NCI-H2171 treated with DMSO at 0.1 percent for 48 hours (cell line): Measurements from ENCODE around the gene ANKFN1.
A peak's percentile ranks its signal among the peaks of the same experiment; 100 is the strongest.
"Not testable (repeated sequence)": the region's sequence is repeated elsewhere in the genome, so short reads cannot be mapped to it uniquely, and the experiment has no call there.

ENCODE experiments used
- DNase-seq: peaks from one replicate; lab custom pipeline; 2025; lab: John Stamatoyannopoulos, UW

Gene ANKFN1

DNA sequence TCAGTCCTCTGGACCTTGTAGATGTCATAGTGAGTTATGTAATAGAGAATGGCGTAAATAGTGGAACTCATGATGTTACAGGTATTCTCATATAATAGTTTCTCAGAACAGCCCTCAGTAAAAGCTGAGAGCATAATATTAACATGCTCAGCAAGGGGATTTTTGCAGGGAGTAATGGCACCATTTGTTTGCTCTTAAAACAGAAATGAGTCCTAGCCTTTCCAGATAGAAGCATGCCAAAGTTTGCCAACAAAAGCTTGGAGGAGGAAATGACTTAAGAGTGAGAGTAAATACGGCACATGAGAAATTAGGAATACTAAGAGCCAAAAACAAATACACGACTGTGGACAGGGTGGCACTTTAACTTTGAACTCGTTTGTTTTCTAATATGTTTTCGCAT, 198.4 kb downstream of the ANKFN1 start:
- no peak for DNase-seq

GRCh38 chr17:56358651-56359050, 205.4 kb downstream of the ANKFN1 start:
- DNase-seq = no peak

DNA sequence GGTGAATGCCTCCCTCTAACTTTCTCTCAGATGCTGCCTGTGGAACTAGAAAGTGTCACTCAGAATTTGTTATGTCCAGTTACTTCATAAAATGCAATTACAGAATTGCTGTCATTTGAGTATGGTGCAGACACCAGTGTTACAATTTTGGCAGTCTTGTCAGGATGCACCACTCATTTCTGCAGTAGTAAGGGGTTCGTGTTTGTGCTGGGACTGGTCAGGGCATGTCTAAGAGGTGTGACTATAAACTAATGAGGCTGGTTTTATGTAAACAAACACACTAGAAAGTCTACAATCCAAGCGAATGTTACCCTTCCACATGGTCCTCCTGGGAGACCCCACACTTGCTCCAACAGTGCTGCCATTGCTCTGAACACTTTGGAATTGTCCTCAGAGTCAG, 206.2 kb downstream of the ANKFN1 start:
- DNase-seq = peak; percentile 30

DNA sequence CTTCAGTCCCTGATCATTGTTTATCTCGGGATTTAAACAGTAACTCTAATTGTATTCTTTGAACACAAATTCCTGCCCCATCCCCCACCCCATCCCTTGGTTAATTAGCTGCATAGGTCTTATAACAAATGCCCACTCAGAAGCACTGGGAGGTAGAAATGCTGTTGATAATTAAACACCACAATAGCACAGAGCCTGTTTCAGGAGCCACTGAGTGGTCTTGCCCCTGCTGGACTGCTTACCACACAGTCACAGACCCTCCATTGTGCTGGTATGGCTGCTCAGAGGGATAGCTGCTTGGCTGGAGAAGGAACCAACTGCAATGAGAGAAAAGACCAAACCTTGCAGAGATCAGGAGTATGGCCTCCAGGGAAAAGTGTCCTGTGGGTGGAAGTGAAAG, 214.1 kb downstream of the ANKFN1 start:
- no peak for DNase-seq

DNA sequence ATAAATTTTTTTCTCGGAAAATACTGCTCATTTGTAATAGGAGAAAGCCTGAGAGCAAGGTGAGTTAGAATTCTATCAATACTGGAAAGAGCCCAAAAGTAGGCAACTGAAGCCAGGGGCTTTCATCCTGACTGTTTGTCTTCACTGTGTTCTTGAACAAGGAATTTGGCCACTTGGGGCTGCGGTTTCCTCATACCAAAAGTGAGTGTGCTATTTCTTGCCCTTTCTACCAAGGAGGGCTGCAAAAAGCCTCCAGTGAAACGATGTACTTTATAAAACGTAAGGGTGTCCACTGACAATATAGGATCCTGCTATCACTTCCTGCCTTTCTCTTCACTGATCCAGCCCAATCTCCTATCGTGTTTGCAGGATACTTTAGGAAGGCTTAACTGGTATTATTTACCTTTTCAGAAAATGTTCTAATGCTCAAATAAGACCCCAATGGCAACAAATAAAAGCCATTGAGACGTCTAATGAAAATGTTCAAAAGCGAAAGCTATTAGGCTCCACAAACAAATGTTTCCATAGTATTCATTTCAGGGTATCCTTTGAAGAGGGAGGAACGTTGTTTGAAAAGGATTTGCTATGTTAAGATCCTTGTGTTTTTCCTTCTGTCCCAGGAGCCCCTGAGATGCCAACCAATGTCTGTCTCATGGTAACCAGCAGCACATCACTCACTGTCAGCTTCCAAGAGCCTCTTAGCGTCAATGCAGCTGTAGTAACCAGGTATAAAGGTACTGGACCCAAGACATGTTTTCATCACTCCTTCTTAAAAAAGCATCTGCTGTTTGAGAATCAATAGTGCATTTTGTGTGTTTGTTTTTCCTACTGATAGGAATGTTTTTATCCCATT, 220.9 kb downstream of the ANKFN1 start:
- no peak for DNase-seq

GRCh38 chr17:56389356-56389755, 236.1 kb downstream of the ANKFN1 start:
- no peak for DNase-seq

DNA sequence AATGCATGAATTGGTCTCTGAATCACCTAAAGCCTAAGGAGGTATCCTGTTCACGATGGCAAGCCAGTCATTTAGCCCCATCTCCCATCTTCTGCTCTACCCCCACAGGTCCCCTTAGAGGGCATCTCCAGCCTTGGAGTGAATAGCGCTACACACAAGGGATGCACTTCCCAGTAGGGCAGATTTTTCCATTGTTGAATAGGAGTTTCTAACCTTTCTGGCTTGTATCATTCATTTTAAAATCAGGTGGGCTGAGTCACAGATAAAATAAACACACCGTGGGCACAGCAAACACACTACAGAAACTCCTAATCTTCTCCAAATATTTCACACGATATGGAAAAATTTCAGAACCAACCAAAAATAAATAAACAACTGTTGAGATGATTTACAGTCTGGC, 239.0 kb downstream of the ANKFN1 start:
- no peak for DNase-seq

DNA sequence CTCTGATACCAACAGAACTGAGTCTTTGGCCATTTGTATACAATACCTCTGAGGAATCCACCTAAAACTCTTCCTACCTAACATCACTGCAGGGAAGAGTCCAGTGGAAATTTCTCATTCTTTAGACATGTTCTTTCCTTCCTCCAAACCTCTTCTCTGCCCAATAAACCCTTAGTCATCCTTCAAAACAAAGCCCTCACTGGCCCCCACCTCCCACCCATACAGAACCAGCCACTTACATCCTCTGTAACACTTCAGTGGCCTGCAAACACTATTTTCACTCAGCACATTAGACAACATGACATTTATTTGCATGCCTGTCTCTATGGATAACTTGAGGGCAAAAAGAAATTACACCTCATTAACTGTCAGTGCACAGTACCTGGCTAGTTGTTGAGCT, 239.9 kb downstream of the ANKFN1 start:
- DNase-seq = no peak

DNA sequence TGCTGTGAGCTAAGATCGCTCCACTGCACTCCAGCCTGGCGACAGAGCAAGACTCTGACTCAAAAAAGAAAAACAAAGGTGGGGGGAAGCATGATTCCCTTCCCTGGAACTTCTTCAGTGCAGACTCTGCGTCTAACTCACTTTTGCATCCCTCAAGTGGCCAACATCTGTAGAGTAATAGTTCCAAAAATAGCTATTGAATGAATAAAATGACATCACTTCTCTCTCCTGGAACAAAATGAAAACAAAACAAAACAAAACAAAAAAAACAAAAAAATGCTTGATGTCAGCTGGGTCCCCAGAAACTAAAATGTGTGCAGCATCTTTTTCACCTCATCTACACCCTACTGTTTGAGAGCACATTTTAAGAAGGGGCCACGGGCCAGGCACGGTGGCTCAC, 242.5 kb downstream of the ANKFN1 start:
- no peak for DNase-seq

DNA sequence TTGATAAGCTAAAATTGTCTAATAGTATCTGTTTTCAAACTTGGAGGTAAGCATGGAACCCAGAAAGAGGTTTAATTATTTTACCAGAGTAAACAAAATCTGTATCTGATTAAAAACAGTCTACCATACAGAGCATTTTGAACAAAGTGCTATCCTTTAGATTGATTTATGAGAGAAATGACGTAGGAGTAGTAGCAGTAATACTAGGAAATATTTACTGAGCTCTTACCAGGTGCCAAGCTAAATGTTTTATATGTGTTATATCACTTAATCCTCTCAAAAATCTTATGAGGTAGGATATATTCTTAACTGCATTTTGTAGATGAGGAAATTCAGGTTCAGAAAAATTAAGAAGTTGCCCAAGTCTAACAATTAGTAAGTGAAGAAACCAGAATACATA, 253.8 kb downstream of the ANKFN1 start:
- no peak for DNase-seq

GRCh38 chr17:56412356-56412755, 259.1 kb downstream of the ANKFN1 start:
- DNase-seq = not testable (repeated sequence)

- no peak for DNase-seq
Observed at GRCh38 chr17:56416682-56417351, 263.5 kb downstream of the ANKFN1 start.

DNA sequence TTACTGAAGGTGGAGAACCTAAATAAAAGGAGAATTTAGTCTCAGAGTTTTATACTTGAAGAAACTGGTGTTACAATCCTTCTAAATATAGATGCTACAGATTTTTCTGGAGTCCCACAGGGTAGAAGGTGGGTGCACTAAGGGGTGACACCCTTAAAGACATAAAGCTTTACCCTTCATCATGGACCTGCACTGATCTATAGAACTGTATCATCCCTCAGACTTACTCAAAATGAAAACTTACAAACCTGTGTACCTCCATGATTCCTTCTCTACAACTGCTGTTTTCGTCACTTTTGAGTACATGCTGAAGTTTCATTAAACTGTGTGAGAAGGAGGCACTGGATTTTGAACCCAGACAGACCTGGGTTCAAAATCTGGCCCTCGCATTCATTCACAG, 270.7 kb downstream of the ANKFN1 start:
- no peak for DNase-seq

- DNase-seq = no peak
Observed at GRCh38 chr17:56424543-56425044, 271.3 kb downstream of the ANKFN1 start.

- DNase-seq = no peak
Observed at GRCh38 chr17:56425483-56425882, 272.2 kb downstream of the ANKFN1 start.

DNA sequence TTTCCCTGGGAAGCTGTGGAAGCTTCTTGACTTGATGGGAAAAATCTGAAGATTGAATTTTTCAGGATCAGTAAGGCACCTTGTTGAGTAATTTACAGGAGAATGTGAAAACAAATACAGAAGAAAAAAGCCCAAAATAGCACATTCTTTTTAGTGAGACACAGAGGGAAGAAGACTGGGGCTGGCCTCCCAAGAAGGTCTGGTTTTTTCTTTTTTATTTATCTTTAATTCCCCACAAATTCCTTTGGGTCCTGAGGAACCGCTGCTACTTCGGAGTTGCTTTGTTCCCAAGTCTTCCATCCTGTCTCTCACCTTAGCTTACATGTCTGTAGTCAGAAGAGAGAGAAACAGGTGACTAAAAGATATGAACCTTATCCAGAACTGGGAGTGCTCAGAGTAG, 273.6 kb downstream of the ANKFN1 start:
- DNase-seq = no peak

GRCh38 chr17:56431736-56432135, 278.5 kb downstream of the ANKFN1 start:
- no peak for DNase-seq

GRCh38 chr17:56432443-56432842, 279.2 kb downstream of the ANKFN1 start:
- DNase-seq = no peak

- DNase-seq = no peak
Observed at GRCh38 chr17:56434610-56435009, 281.3 kb downstream of the ANKFN1 start.

DNA sequence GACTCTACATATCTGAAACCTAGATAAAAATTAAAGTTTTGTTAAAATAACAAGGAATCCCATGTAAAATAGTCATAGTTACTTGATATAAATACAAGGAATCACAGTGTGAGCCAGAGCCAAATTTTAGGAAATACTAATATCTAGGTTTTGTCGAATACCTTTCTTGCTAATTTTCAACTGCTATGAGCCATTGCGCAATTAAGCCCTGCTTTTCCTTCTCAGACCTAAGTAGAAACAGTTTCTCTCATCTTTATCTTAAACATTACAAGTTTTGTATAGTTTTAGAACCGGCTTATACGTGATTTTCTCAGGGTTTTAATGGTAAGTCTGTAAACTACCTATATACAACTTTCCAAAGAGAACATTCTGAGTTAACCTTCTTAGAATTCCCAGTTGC, 282.9 kb downstream of the ANKFN1 start:
- no peak for DNase-seq

DNA sequence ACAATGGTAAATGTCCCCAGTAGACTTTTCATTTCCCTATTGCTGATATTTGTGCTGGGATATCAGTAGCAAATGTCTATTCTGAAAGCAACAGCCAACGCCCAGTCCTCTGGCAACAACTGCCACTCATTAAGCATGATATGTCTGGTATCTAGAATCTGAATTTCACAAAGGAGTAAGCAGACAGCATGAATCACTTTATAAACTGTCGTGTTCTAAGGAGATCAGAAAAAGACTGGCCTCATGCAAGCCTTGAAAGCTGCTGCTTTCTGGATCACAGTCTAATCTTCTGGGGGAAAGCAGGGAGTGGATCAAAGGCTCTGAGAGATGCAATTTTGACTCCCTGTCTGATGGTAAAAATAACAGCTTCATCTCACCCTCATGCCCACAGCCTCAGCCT, 287.1 kb downstream of the ANKFN1 start:
- no peak for DNase-seq

DNA sequence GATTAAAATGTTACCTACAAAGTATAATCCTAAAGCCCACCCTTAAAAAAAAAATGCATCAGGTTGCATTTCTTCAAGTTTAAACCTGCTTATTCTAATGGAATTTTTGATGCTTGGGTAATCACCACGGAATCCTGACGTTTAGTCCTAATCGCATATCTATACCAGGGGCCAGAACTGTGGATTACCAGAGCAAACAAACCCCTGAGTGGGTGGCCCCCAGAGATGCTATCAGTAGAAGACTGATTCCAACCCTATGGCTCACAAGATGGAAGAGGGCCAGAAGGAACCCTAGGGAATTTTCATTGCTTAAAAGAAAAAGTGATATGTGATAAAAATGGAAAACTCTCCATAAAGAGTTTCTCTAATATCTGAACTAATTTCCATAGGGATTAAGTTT, 288.0 kb downstream of the ANKFN1 start:
- peak; percentile 29 for DNase-seq

DNA sequence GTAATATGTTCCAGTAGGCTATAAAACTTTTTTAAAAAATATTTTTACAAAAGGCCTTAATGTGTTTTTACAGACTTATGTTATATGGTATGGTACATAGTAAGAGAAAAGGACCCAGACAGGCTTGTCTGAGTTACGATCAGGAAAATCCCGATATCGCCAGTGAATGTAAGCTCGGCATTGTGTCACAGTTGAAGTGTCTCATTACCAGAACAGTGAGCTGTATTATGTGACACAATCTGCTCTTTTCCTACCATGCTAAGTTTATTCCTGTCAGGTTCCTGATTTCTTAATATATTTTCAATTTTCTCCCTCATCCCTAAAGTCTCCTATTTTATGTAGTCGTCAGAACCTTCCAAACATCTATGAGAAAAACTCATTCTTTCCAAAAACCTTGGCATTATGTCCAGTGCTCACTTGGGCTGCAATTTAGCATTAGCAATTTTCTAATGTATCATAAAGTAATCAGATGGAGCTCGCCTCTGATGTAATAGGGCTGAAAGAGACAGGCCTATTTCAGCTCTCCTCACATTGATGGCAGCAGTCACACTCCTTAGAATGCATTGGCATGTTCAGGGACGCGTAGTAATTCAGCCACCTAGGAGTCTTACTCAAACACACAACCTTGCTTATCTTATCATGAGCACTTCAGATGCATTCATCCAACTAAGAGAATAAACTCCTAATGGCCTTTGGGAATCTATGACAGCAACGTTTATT, 292.6 kb downstream of the ANKFN1 start:
- DNase-seq = no peak
